K562 (cell line): ENCODE measurements around the gene SRD5A2. TPM values are rescaled to one million over a fixed set of nuclear protein-coding genes. Genes with fewer than 3 reads are reported as not detected.

Source experiments
- ATAC-seq: fragments of 200-7000 bp; cut with Tn5 transposase; 3 replicates; pipeline ENCODE4 v1.9.1; 2020; ENCODE audit warnings: moderate library complexity
- BruUV-seq: library from RNA; stranded (reverse); fragments of 400-500 nt; replicated peaks from 2 replicates; lab custom pipeline; 2021; lab: Mats Ljungman, UMichigan
- CTCF ChIA-PET: fragments of 300-600 bp; formaldehyde crosslinking; extraction: SDS; loops from one replicate; lab custom pipeline; 2021; ENCODE audit warnings: low intra/inter-chr PET ratio; lab: Yijun Ruan, JAX
- POLR2A ChIA-PET: fragments of 300-600, 350-650 bp; sonication (Branson Sonifier 250); formaldehyde crosslinking; extraction: SDS; loops from one replicate; lab custom pipeline; 2021; ENCODE audit warnings: antibody characterized with exemption, inconsistent platforms; lab: Yijun Ruan, JAX
- DNase-seq, 4 experiments: peaks; one replicate each; pipeline versions ENCODE4 v3.0.0 to v3.0.0-alpha.2; 2011 to 2018; ENCODE audit warnings: low spot score in 3 of 4, mixed read lengths in 3 of 4; ENCODE audit errors: extremely low read depth in 1 of 4
- FAIRE-seq: peaks from 2 replicates; lab custom pipeline; 2011; peaks lifted over from hg19 to GRCh38; lab: Jason Lieb, UNC
- H2AFZ ChIP-seq: 2 replicates; pipeline ENCODE4 v1.6.0; 2011; ENCODE audit warnings: low read depth, low read length, control low read depth, inconsistent platforms
- H3K27ac ChIP-seq: fragments of 200-600 bp; 3 replicates; pipeline ENCODE4 v1.8.0; 2011; ENCODE audit warnings: low read depth, mild to moderate bottlenecking, control low read depth, inconsistent platforms, low read length, moderate library complexity, mixed read lengths; ENCODE audit errors: extremely low read depth
- H3K27me3 ChIP-seq, 2 experiments: fragments of 300-600 bp in 1 of 2; 2 replicates in 1 of 2; 3 replicates in 1 of 2; pipeline versions ENCODE4 v1.6.0 to v1.8.0; 2011; ENCODE audit warnings: inconsistent platforms in 2 of 2, low read length in 2 of 2, mild to moderate bottlenecking in 1 of 2, mixed read lengths in 1 of 2, moderate library complexity in 1 of 2; ENCODE audit not compliant: control insufficient read depth in 2 of 2, insufficient read depth in 2 of 2
- H3K36me3 ChIP-seq: fragments of 300-600 bp; 3 replicates; pipeline ENCODE4 v1.8.0; 2011; ENCODE audit warnings: mild to moderate bottlenecking, low read length, inconsistent platforms; ENCODE audit not compliant: control insufficient read depth, insufficient read depth
- H3K4me1 ChIP-seq, 2 experiments: fragments of 200-600 bp in 1 of 2; replicated peaks in 1 of 2; 2 replicates in 1 of 2; 3 replicates in 1 of 2; pipeline versions ENCODE4 v1.5.1 to v1.8.0; 2011; ENCODE audit warnings: inconsistent platforms in 2 of 2, low read length in 2 of 2, mild to moderate bottlenecking in 1 of 2, mixed read lengths in 1 of 2, moderate library complexity in 1 of 2; ENCODE audit not compliant: control insufficient read depth in 2 of 2, insufficient read depth in 2 of 2
- H3K4me2 ChIP-seq: 2 replicates; pipeline ENCODE4 v1.6.1; 2011; ENCODE audit warnings: low read length, control low read depth, inconsistent platforms, mixed read lengths; ENCODE audit not compliant: insufficient read depth
- H3K4me3 ChIP-seq: fragments of 200-600 bp; sonication (generic), shearing (Covaris generic); 2 replicates; pipeline ENCODE4 v1.5.1; 2016; ENCODE audit warnings: control low read depth, inconsistent platforms
- H3K79me2 ChIP-seq: fragments of 200-600 bp; 3 replicates; pipeline ENCODE4 v1.8.0; 2011; ENCODE audit warnings: low read length, inconsistent platforms; ENCODE audit not compliant: control insufficient read depth, insufficient read depth
- H3K9ac ChIP-seq, 2 experiments: 2 replicates each; pipeline versions ENCODE4 v1.6.0 to v1.6.1; 2011; ENCODE audit warnings: low read depth in 2 of 2, low read length in 2 of 2, control low read depth in 1 of 2, inconsistent platforms in 1 of 2, mild to moderate bottlenecking in 1 of 2, mixed read lengths in 1 of 2; ENCODE audit not compliant: insufficient read depth in 1 of 2
- H3K9me1 ChIP-seq: one replicate; pipeline ENCODE4 v1.6.0; 2011; ENCODE audit warnings: inconsistent platforms, mild to moderate bottlenecking, low read length, moderate library complexity; ENCODE audit not compliant: control insufficient read depth, insufficient read depth
- H3K9me3 ChIP-seq: replicated peaks from 2 replicates; pipeline ENCODE4 v1.5.1; 2011; ENCODE audit warnings: low read depth, low read length, inconsistent platforms; ENCODE audit not compliant: control insufficient read depth, insufficient read depth
- H4K20me1 ChIP-seq: replicated peaks from 2 replicates; pipeline ENCODE4 v1.6.1; 2011; ENCODE audit warnings: low read length, inconsistent platforms, mixed read lengths; ENCODE audit not compliant: control insufficient read depth, insufficient read depth
- HDGF ChIP-seq: fragments of 450-650 bp; IDR thresholded peaks from 2 replicates; pipeline ENCODE4 v1.6.1; 2016
- PURB ChIP-seq: sonication (generic); formaldehyde crosslinking; IDR thresholded peaks from 2 replicates; pipeline ENCODE4 v1.9.0; 2021; ENCODE audit warnings: low read depth, mild to moderate bottlenecking, missing genetic modification reagents
- RBM34 ChIP-seq: fragments of 200-400 bp; formaldehyde crosslinking; IDR thresholded peaks from 2 replicates; pipeline ENCODE4 v1.6.1; 2018; ENCODE audit warnings: low read length, borderline replicate concordance; ENCODE audit not compliant: insufficient read depth
- SMARCC2 ChIP-seq: fragments of 450-650 bp; IDR thresholded peaks from 2 replicates; pipeline ENCODE4 v1.6.1; 2017; ENCODE audit warnings: antibody characterized with exemption, moderate library complexity, mild to moderate bottlenecking, low read depth
- SP1 ChIP-seq: sonication (generic); formaldehyde crosslinking; IDR thresholded peaks from 2 replicates; pipeline ENCODE4 v1.8.1; 2022; ENCODE audit warnings: mild to moderate bottlenecking, missing genetic modification reagents
- SRSF9 ChIP-seq: fragments of 200-400 bp; formaldehyde crosslinking; IDR thresholded peaks from 2 replicates; pipeline ENCODE4 v1.6.1; 2017; ENCODE audit warnings: low read depth, low read length, borderline replicate concordance
- ZNF316 ChIP-seq: fragments of 450-650 bp; IDR thresholded peaks from 2 replicates; pipeline ENCODE4 v1.6.1; 2016
- ZNF584 ChIP-seq: fragments of 200-800 bp; sonication (Bioruptor generic); IDR thresholded peaks from 2 replicates; pipeline ENCODE4 v1.6.1; 2016; ENCODE audit warnings: low read depth, mild to moderate bottlenecking, missing genetic modification characterization, missing compliant biosample characterization
- ZNF644 ChIP-seq: fragments of 200-800 bp; sonication (Bioruptor generic); IDR thresholded peaks from 2 replicates; pipeline ENCODE4 v1.6.1; 2016; ENCODE audit warnings: low read depth, missing genetic modification characterization, missing compliant biosample characterization
- WGBS: fragments of 100-300 bp; shearing (Covaris generic); methylation state at CpG from one replicate; pipeline ENCODE4 v1.1.6; 2016; ENCODE audit warnings: low coverage, mixed read lengths; ENCODE audit not compliant: insufficient coverage; ENCODE audit errors: missing lambda C conversion rate; 5-methylcytosine and 5-hydroxymethylcytosine counted together
- in situ Hi-C: fragments of 300-500 bp; cut with MboI; formaldehyde crosslinking; loops from 4 replicates; pipeline ENCODE4 v1.15.0; 2018; ENCODE audit warnings: inconsistent platforms, mixed read lengths
- intact Hi-C: fragments of 100-400 bp; cut with micrococcal nuclease; formaldehyde crosslinking; loops from 2 replicates; pipeline ENCODE4 v1.14.2; 2022
- polyA plus RNA-seq, 8 experiments: library from polyadenylated mRNA; depleted of rRNA in 4 of 8; stranded (reverse) in 5 of 8; unstranded in 3 of 8; fragments of >200 nt; fragmentation: Nextera tagmentation in 2 of 8; fragmentation: Illumina TruSeq in 1 of 8; extraction: Ambion mirVana in 2 of 8; extraction: Trizol in 1 of 8; gene quantifications; 2 replicates each; pipeline versions ENCODE4 v1.2.1 to v1.2.3, GENCODE V29; 2011 to 2014; ENCODE audit warnings: inconsistent platforms in 1 of 8, missing spikeins in 1 of 8
- total RNA-seq, 7 experiments: library from RNA; depleted of rRNA in 6 of 7; stranded (reverse); fragments of >200 nt in 6 of 7; fragmentation: Illumina TruSeq in 2 of 7; extraction: Trizol in 2 of 7; gene quantifications; 2 replicates each; pipeline versions ENCODE4 v1.2.1 to v1.2.3, GENCODE V29; 2011 to 2021; ENCODE audit warnings: low replicate concordance in 1 of 7

SRD5A2 gene
- total and polyA plus RNA-seq, 9 of the 15 experiments (the other 6 are each of a cell fraction or from before 2014, with no cell fraction given), result 0.03 TPM; not detected in 8

DNA sequence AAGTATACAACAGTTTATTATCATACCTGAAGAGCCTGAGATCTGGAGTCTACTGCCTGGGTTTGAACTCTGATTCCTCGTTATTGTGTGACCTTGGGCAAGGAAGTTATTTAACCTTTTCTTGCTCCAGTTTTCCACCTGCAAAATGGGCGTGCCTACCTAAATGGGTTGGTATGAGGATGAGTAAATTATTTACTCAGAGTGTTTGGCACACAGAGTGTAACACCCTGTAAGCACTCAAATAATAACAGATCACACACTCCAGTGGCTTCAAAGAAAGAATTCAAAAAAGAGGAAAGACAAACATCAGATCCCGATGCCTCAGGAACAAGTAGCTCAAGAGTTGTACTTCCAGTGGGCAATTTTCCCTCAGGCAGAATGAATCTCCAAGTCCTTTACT lies 2.4 kb downstream of the SRD5A2 start:
- no peaks in the 10 kb centered on the region for H4K20me1 ChIP-seq
- no peaks in the 10 kb centered on the region for H3K36me3 ChIP-seq
- FAIRE-seq (no peak), ATAC-seq (no peak), DNase-seq (no peak)
- 0% methylated on average over 3 of the region's 3 CpGs for WGBS
- in situ Hi-C loops, result no loop called here
- no peak overlapping the region for H2AFZ ChIP-seq
- H3K27ac ChIP-seq, result no peak overlapping the region
- no peaks in the 10 kb centered on the region for H3K79me2 ChIP-seq
- H3K9me1 ChIP-seq, result no peaks in the 10 kb centered on the region
- H3K9me3 ChIP-seq, result no peaks in the 10 kb centered on the region
- BruUV-seq, result no TSS peak
- H3K4me3 ChIP-seq, result no peak overlapping the region
- intact Hi-C loops, result no loop called here
- peaks cover 0 to 7% of the 10 kb centered on the region in 2 experiments; a peak in 1 of 5 replicates for H3K4me1 ChIP-seq
- H3K4me2 ChIP-seq, result no peak overlapping the region
- ChIA-PET POLR2A (no interaction called here), CTCF (no interaction called here)
- H3K27me3 ChIP-seq, result peaks cover 15 to 32% of the 10 kb centered on the region in 2 experiments; a peak in 3 of 5 replicates
- no peak overlapping the region for H3K9ac ChIP-seq
- TF ChIP-seq SP1 (CRISPR knock-in tag) (no peak), HDGF (no peak), ZNF644 (tag) (no peak), ZNF584 (no peak), PURB (CRISPR knock-in tag) (no peak)

DNA sequence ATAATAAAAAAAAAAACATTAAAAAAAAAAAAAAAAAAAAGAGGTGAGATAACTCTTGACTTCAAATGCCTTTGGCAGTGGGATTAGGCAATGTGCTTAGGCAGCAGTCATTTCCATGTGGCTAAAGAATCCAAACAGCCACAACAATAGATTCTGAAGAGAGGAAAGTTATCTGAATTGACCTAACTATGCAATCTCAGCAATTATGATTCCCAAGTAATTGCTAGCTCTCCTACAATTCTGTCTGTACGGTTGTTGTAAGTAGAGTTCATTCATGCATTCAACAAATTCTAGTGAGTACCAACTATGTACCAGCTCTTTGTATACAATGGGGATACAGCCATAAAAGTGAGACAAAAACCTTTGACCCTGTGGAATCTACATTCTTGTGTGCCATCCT lies 3.6 kb downstream of the SRD5A2 start:
- H3K4me2 ChIP-seq, result no peak overlapping the region
- H4K20me1 ChIP-seq, result no peaks in the 10 kb centered on the region
- H3K9me3 ChIP-seq, result no peaks in the 10 kb centered on the region
- H3K4me3 ChIP-seq, result no peak overlapping the region
- 0% methylated on average over 1 of the region's 1 CpG for WGBS
- H3K36me3 ChIP-seq, result no peaks in the 10 kb centered on the region
- ATAC-seq, result no peak
- intact Hi-C loops (no loop called here), in situ Hi-C loops (no loop called here)
- H3K79me2 ChIP-seq, result no peaks in the 10 kb centered on the region
- H3K4me1 ChIP-seq, result peaks cover 0 to 7% of the 10 kb centered on the region in 2 experiments; a peak in 1 of 5 replicates
- ChIA-PET CTCF (no interaction called here), POLR2A (no interaction called here)
- no peak for DNase-seq
- no peak overlapping the region for H2AFZ ChIP-seq
- BruUV-seq, result no TSS peak
- H3K27me3 ChIP-seq, result peaks cover 15 to 29% of the 10 kb centered on the region in 2 experiments; a peak in 3 of 5 replicates
- no peak overlapping the region for H3K27ac ChIP-seq
- FAIRE-seq, result no peak
- H3K9me1 ChIP-seq, result no peaks in the 10 kb centered on the region
- TF ChIP-seq SMARCC2 (no peak), ZNF316 (peak; percentile 17; the same call in 1 of the 2 replicates), SRSF9 (no peak), RBM34 (no peak)
- no peak overlapping the region for H3K9ac ChIP-seq
